GM18511 (cell line): ENCODE measurements around the gene ARL17B.
"Not testable (repeated sequence)": the region's sequence is repeated elsewhere in the genome, so short reads cannot be mapped to it uniquely, and the experiment has no call there.

ENCODE experiments used
- ATAC-seq: cut with Tn5 transposase; IDR thresholded peaks from one replicate; pipeline ENCODE4 v1.9.1; 2021; ENCODE audit warnings: mild to moderate bottlenecking, moderate library complexity; ENCODE audit not compliant: unreplicated experiment

ARL17B gene

GRCh38 chr17:46361755-46362154 lies at the start of gene ARL17B:
TSS of gene ARL17B (minus strand) at chr17:46361766. CDS start at chr17:46358397, 3,369 bp downstream.
- peak; percentile 95 for ATAC-seq

- not testable (repeated sequence) for ATAC-seq
These were observed 48.3 kb upstream of the ARL17B start for GRCh38 chr17:46409864-46410263.

GRCh38 chr17:46407155-46407554 lies 45.6 kb upstream of the ARL17B start:
- ATAC-seq = not testable (repeated sequence)

- ATAC-seq = not testable (repeated sequence)
These were observed 39.6 kb upstream of the ARL17B start for GRCh38 chr17:46401033-46401787.

- not testable (repeated sequence) for ATAC-seq
These were observed 39.0 kb upstream of the ARL17B start for GRCh38 chr17:46400543-46400942.

- not testable (repeated sequence) for ATAC-seq
These were observed 38.4 kb upstream of the ARL17B start for GRCh38 chr17:46399993-46400392.

GRCh38 chr17:46396292-46396691 lies 34.7 kb upstream of the ARL17B start:
- not testable (repeated sequence) for ATAC-seq

- ATAC-seq = not testable (repeated sequence)
These were observed 32.1 kb upstream of the ARL17B start for GRCh38 chr17:46393702-46394101.

- ATAC-seq = not testable (repeated sequence)
These were observed 23.9 kb upstream of the ARL17B start for GRCh38 chr17:46385491-46385890.

GRCh38 chr17:46383118-46383517 lies 21.6 kb upstream of the ARL17B start:
- not testable (repeated sequence) for ATAC-seq

GRCh38 chr17:46373418-46373817 lies 11.9 kb upstream of the ARL17B start:
- ATAC-seq = not testable (repeated sequence)

- peak; percentile 82 for ATAC-seq
These were observed 11.0 kb upstream of the ARL17B start for GRCh38 chr17:46372236-46373229.

- not testable (repeated sequence) for ATAC-seq
These were observed 6.0 kb upstream of the ARL17B start for GRCh38 chr17:46367520-46367919.

GRCh38 chr17:46361145-46361735 lies 326 bp downstream of the ARL17B start:
- peak; percentile 45 for ATAC-seq

- not testable (repeated sequence) for ATAC-seq
These were observed 7.7 kb downstream of the ARL17B start for GRCh38 chr17:46353856-46354255.

GRCh38 chr17:46349060-46349459 lies 12.5 kb downstream of the ARL17B start:
- not testable (repeated sequence) for ATAC-seq

- not testable (repeated sequence) for ATAC-seq
These were observed 13.2 kb downstream of the ARL17B start for GRCh38 chr17:46348345-46348744.

GRCh38 chr17:46342131-46342530 lies 19.4 kb downstream of the ARL17B start:
- not testable (repeated sequence) for ATAC-seq

- not testable (repeated sequence) for ATAC-seq
These were observed 20.3 kb downstream of the ARL17B start for GRCh38 chr17:46341220-46341619.

GRCh38 chr17:46294831-46295230 lies 66.7 kb downstream of the ARL17B start, which contains the start of gene LRRC37A:
TSS of gene LRRC37A (plus strand) at chr17:46295131. CDS start at chr17:46295134, 3 bp downstream.
- ATAC-seq = not testable (repeated sequence)

GRCh38 chr17:46291618-46292017 lies 69.9 kb downstream of the ARL17B start:
- not testable (repeated sequence) for ATAC-seq
